Caco-2 (cell line): Measurements from ENCODE around the gene SNX1. TPM values are rescaled to one million over a fixed set of nuclear protein-coding genes. Genes with fewer than 3 reads are reported as not detected.

Source experiments
- BruUV-seq: library from RNA; stranded (reverse); fragments of 400-500 nt; replicated peaks from 2 replicates; lab custom pipeline; 2021; lab: Mats Ljungman, UMichigan
- CTCF ChIA-PET: fragments of 300-600 bp; sonication (Branson Sonifier 250); formaldehyde crosslinking; loops from one replicate; lab custom pipeline; 2022; ENCODE audit warnings: antibody characterized with exemption; lab: Charles Lee
- POLR2A ChIA-PET: fragments of 300-600 bp; sonication (Branson Sonifier 250); formaldehyde crosslinking; loops from one replicate; lab custom pipeline; 2022; ENCODE audit warnings: antibody characterized with exemption; lab: Charles Lee
- DNase-seq, 2 experiments: peaks; one replicate each; pipeline versions ENCODE4 v3.0.0 to v3.0.0-alpha.2; 2020 to 2022
- H3K27me3 ChIP-seq: replicated peaks from 2 replicates; pipeline ENCODE4 v1.6.0; 2011; ENCODE audit warnings: low read length; ENCODE audit not compliant: control insufficient read depth, insufficient read depth
- H3K36me3 ChIP-seq: 2 replicates; pipeline ENCODE4 v1.5.1; 2011; ENCODE audit warnings: low read length; ENCODE audit not compliant: control insufficient read depth, insufficient read depth
- H3K4me1 ChIP-seq: fragments of 250-450 bp; sonication (Bioruptor Pico); 2 replicates; pipeline ENCODE4 v1.5.1; 2020; ENCODE audit warnings: mild to moderate bottlenecking
- H3K4me3 ChIP-seq: 2 replicates; pipeline ENCODE4 v1.5.1; 2011; ENCODE audit warnings: low read depth, mild to moderate bottlenecking, control low read depth, low read length
- H3K9me3 ChIP-seq: fragments of 250-450 bp; sonication (Bioruptor Pico); 2 replicates; pipeline ENCODE4 v1.5.1; 2020; ENCODE audit warnings: mild to moderate bottlenecking, moderate library complexity
- H3K27ac Mint-ChIP-seq: one replicate; pipeline ENCODE4 v1.8.0; 2022; ENCODE audit warnings: mixed read lengths; ENCODE audit not compliant: unreplicated experiment
- H3K27me3 Mint-ChIP-seq: one replicate; pipeline ENCODE4 v1.8.0; 2022; ENCODE audit warnings: mixed read lengths; ENCODE audit not compliant: insufficient read depth, unreplicated experiment
- H3K36me3 Mint-ChIP-seq: one replicate; pipeline ENCODE4 v1.8.0; 2022; ENCODE audit warnings: mild to moderate bottlenecking, mixed read lengths; ENCODE audit not compliant: insufficient read depth, unreplicated experiment
- H3K4me1 Mint-ChIP-seq: one replicate; pipeline ENCODE4 v1.8.0; 2022; ENCODE audit warnings: low read depth, mixed read lengths; ENCODE audit not compliant: unreplicated experiment
- H3K4me3 Mint-ChIP-seq: one replicate; pipeline ENCODE4 v1.8.0; 2022; ENCODE audit warnings: mild to moderate bottlenecking, moderate library complexity, mixed read lengths; ENCODE audit not compliant: unreplicated experiment
- H3K9me3 Mint-ChIP-seq: one replicate; pipeline ENCODE4 v1.8.0; 2022; ENCODE audit warnings: mixed read lengths; ENCODE audit not compliant: unreplicated experiment
- CTCF ChIP-seq, 2 experiments: fragments of 200-600 bp in 1 of 2; IDR thresholded peaks; 1 replicate in 1 of 2; 2 replicates in 1 of 2; pipeline versions ENCODE4 v1.5.1 to v1.8.0; 2011 to 2022; ENCODE audit warnings: antibody characterized with exemption in 1 of 2, control low read depth in 1 of 2, inconsistent platforms in 1 of 2, low read depth in 1 of 2, low read length in 1 of 2, mild to moderate bottlenecking in 1 of 2, moderate library complexity in 1 of 2; ENCODE audit not compliant: insufficient read depth in 1 of 2, severe bottlenecking in 1 of 2, unreplicated experiment in 1 of 2
- intact Hi-C: fragments of 100-400 bp; cut with micrococcal nuclease; formaldehyde crosslinking; loops from one replicate; pipeline ENCODE4 v1.10.0; 2022; ENCODE audit not compliant: unreplicated experiment
- total RNA-seq: library from RNA; stranded (reverse); gene quantifications from 2 replicates; pipeline ENCODE4 v1.2.3, GENCODE V29; 2022

SNX1 gene
- total RNA-seq, 1 experiment from 2014 or later: 75.7 TPM

GRCh38 chr15:64092075-64092820 lies 3.5 kb upstream of the SNX1 start:
- ChIA-PET CTCF (interaction anchor here (1.5 to 1.7 kb wide), 3 partner anchors 46 to 482 kb away, joined by 4 to 7 read pairs (median 6); partner anchors contain the start of gene DAPK2), POLR2A (interaction anchor here (0.5 kb wide), 1 partner anchor 587 kb away, joined by 3 read pairs; no protein-coding TSS in a partner anchor)
- Mint-ChIP-seq H3K9me3 (no peaks in the 10 kb centered on the region), H3K4me3 (peak overlapping the region; percentile 99), H3K36me3 (peaks cover 34% of the 10 kb centered on the region), H3K27me3 (no peaks in the 10 kb centered on the region), H3K27ac (peak overlapping the region; percentile 99), H3K4me1 (peaks cover 18% of the 10 kb centered on the region)
- Histone ChIP-seq H3K4me1 (peaks cover 18% of the 10 kb centered on the region), H3K36me3 (no peaks in the 10 kb centered on the region; the same call in 1 of the 2 replicates), H3K9me3 (no peaks in the 10 kb centered on the region), H3K27me3 (no peaks in the 10 kb centered on the region), H3K4me3 (peak overlapping the region; percentile 74)
- DNase-seq: no peak
- TF ChIP-seq CTCF (IDR thresholded peaks at IDR 0.05; ENCODE audit: insufficient read depth in 1 of 2, low read depth in 1 of 2, low read length in 1 of 2, severe bottlenecking in 1 of 2, unreplicated experiment in 1 of 2): peak in 1 of 2 experiments; percentile 18
- no TSS peak for BruUV-seq
- intact Hi-C loops: loop anchor here (2.0 to 5.0 kb wide), 2 partner anchors 61 to 590 kb away; partner anchors contain the start of gene USP3

GRCh38 chr15:64092864-64093626 lies 2.7 kb upstream of the SNX1 start:
- Histone ChIP-seq H3K4me3 (peak overlapping the region; percentile 74), H3K27me3 (no peaks in the 10 kb centered on the region), H3K9me3 (no peaks in the 10 kb centered on the region), H3K36me3 (no peaks in the 10 kb centered on the region; the same call in 1 of the 2 replicates), H3K4me1 (peaks cover 18% of the 10 kb centered on the region)
- ChIA-PET CTCF (interaction anchor here (0.5 to 1.7 kb wide), 12 partner anchors 19 to 483 kb away, joined by 3 to 11 read pairs (median 4); partner anchors contain the start of gene DAPK2), POLR2A (interaction anchor here (0.6 to 1.2 kb wide), 3 partner anchors 39 to 248 kb away, joined by 3 to 5 read pairs (median 4); partner anchors contain the start of gene PPIB)
- Mint-ChIP-seq H3K27me3 (no peaks in the 10 kb centered on the region), H3K4me3 (peak overlapping the region; percentile 99), H3K27ac (peak overlapping the region; percentile 99), H3K4me1 (peaks cover 18% of the 10 kb centered on the region), H3K9me3 (no peaks in the 10 kb centered on the region), H3K36me3 (peaks cover 34% of the 10 kb centered on the region)
- BruUV-seq: TSS peak; percentile 64
- peak; percentile 52 to 53 for DNase-seq
- TF ChIP-seq CTCF (IDR thresholded peaks at IDR 0.05; ENCODE audit: insufficient read depth in 1 of 2, low read depth in 1 of 2, low read length in 1 of 2, severe bottlenecking in 1 of 2, unreplicated experiment in 1 of 2): no peak
- intact Hi-C loops: loop anchor here (1.0 to 5.0 kb wide), 3 partner anchors 60 to 591 kb away; partner anchors contain the start of gene USP3
